Activated CD4-positive, alpha-beta memory T cell treated with anti-CD3 and anti-CD28 coated beads, Interleukin-2, amount 10 ng/mL, durations not matched to agents 7 days and 5 days (primary cell): ENCODE measurements around the gene CACNA1C. TPM values are rescaled to one million over a fixed set of nuclear protein-coding genes. Genes with fewer than 3 reads are reported as not detected.

ENCODE experiments used
- CTCF ChIA-PET: fragments of 350-600 bp; sonication (Branson Sonifier 250); formaldehyde crosslinking; loops from one replicate; lab custom pipeline; 2021; ENCODE audit warnings: antibody characterized with exemption, inconsistent platforms; lab: Charles Lee
- POLR2A ChIA-PET: fragments of 350-600 bp; sonication (Branson Sonifier 250); formaldehyde crosslinking; loops from one replicate; lab custom pipeline; 2021; ENCODE audit warnings: antibody characterized with exemption; lab: Charles Lee
- DNase-seq: peaks from one replicate; pipeline ENCODE4 v3.0.0-alpha.2; 2020
- H3K27ac Mint-ChIP-seq: one replicate; pipeline ENCODE4 v1.8.0; 2021; ENCODE audit warnings: mild to moderate bottlenecking, mixed read lengths
- H3K27me3 Mint-ChIP-seq: one replicate; pipeline ENCODE4 v1.8.0; 2021; ENCODE audit warnings: mixed read lengths
- H3K36me3 Mint-ChIP-seq: one replicate; pipeline ENCODE4 v1.8.0; 2021; ENCODE audit warnings: low read depth, mixed read lengths
- H3K4me1 Mint-ChIP-seq: one replicate; pipeline ENCODE4 v1.8.0; 2021; ENCODE audit warnings: mixed read lengths
- H3K4me3 Mint-ChIP-seq: one replicate; pipeline ENCODE4 v1.8.0; 2021; ENCODE audit warnings: mild to moderate bottlenecking, mixed read lengths
- H3K9me3 Mint-ChIP-seq: one replicate; pipeline ENCODE4 v1.8.0; 2021; ENCODE audit warnings: mixed read lengths
- total RNA-seq, 2 experiments: library from RNA; stranded (reverse); gene quantifications; one replicate each; pipeline ENCODE4 v1.2.3, GENCODE V29; 2021

CACNA1C gene
- total RNA-seq, 2 experiments from 2014 or later: 0.30 TPM

DNA sequence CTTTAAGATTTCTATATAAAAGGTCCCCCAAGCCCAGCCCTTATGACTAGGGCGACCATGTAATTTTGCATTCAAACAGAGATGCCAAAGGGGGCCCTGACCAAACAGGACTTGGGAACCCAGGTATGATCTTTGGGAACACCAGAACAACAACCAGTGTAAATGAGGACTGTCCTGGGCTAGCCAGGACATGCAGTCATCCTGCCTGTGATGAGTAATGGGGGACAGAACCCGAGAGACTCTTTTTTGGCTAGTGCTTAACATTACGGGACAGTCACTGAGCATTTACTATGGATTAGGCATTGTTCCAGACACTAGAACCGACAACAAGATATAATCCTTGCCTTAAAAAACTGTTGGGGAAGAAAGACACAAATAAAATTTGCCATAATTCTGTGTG is 337.3 kb downstream of the CACNA1C start:
- H3K4me3 Mint-ChIP-seq: no peak overlapping the region
- CTCF ChIA-PET: no interaction called here
- no peak overlapping the region for H3K27ac Mint-ChIP-seq
- H3K9me3 Mint-ChIP-seq: no peaks in the 10 kb centered on the region
- H3K27me3 Mint-ChIP-seq: peaks cover 20% of the 10 kb centered on the region
- no peaks in the 10 kb centered on the region for H3K36me3 Mint-ChIP-seq
- no peak for DNase-seq
- POLR2A ChIA-PET: no interaction called here
- H3K4me1 Mint-ChIP-seq: no peaks in the 10 kb centered on the region

DNA sequence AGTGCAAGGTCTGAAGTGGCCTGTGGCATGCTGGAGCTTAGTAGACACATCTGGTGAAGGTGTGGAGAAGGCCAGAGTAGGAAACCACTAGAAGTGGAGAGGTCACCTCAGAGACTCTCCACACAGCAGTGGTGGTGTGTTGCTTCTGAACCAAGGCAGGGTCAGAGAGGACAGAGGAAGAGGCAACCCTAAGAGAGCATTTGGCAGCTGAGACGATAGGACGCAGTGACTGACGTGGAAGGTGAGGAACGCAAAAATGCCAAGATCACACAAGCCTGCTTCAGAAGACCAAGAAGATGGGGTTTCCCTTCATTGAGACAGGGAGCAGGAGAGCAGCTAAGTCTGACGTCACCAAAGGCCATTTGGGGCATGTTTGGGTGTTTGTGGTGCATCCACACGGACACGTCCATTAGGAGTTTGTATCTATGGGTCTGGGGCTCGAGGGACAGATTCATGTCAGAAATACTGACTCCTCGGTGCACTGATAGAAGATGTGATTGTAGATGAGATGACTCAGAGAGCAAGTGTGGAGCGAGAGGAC is 338.1 kb downstream of the CACNA1C start:
- H3K4me3 Mint-ChIP-seq: no peak overlapping the region
- H3K36me3 Mint-ChIP-seq: no peaks in the 10 kb centered on the region
- CTCF ChIA-PET: no interaction called here
- H3K27me3 Mint-ChIP-seq: peaks cover 16% of the 10 kb centered on the region
- no peak overlapping the region for H3K27ac Mint-ChIP-seq
- no peaks in the 10 kb centered on the region for H3K4me1 Mint-ChIP-seq
- no peaks in the 10 kb centered on the region for H3K9me3 Mint-ChIP-seq
- POLR2A ChIA-PET: no interaction called here
- no peak for DNase-seq

DNA sequence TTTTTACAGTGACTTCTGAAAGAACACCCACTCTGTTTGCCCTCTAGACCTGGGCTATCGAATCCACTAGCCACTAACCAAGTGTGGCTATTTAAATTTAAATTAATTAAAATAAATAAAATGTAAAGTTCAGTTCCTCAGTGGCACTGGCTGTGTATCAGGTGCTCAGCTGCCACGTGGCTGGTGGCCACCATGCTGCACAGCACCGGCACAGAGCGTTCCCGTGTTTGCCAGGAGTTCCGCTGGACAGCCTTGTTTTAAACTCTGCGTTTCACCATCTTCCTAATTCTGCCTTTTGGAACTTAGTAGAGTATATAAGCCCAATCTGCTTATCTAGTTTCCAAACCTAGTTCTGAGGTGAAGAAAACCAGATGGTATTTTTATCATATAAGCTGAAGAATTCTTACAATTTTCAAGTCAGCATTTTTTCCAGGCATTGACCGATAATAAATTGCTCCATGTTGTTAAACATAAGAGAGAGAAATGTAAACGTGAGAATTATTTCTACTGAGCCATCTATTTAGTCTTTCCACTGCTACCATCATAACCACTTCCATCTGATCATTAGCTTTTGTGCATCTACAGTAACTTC is 339.0 kb downstream of the CACNA1C start:
- no peak overlapping the region for H3K4me3 Mint-ChIP-seq
- ChIA-PET CTCF (interaction anchor here (1.0 kb wide), 1 partner anchor 191 kb away, joined by 5 read pairs; no protein-coding TSS in a partner anchor), POLR2A (no interaction called here)
- H3K4me1 Mint-ChIP-seq: no peaks in the 10 kb centered on the region
- DNase-seq: no peak
- no peaks in the 10 kb centered on the region for H3K9me3 Mint-ChIP-seq
- H3K36me3 Mint-ChIP-seq: no peaks in the 10 kb centered on the region
- peaks cover 16% of the 10 kb centered on the region for H3K27me3 Mint-ChIP-seq
- no peak overlapping the region for H3K27ac Mint-ChIP-seq

DNA sequence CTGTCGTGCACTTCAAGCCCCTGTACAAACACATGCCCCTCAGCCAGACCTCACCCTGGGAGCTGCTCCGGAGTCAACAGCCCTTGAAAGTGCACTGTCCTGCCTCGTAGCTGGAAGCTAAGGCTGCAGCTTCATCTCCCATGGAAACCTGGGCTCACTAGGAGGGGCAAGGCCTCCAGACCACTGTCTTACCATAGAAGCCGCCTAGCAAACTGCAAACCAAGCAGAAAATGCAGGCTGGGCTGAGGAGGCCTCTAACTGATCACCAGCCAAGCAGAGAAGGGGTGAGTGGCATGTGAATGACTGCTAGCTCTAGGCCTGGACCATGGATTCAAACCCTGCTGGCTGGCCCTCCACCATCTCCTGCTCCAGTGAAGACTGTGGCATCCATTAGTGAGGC is 340.2 kb downstream of the CACNA1C start:
- ChIA-PET CTCF (no interaction called here), POLR2A (no interaction called here)
- Mint-ChIP-seq H3K27me3 (peaks cover 16% of the 10 kb centered on the region), H3K4me3 (no peak overlapping the region), H3K27ac (no peak overlapping the region), H3K9me3 (no peaks in the 10 kb centered on the region), H3K4me1 (no peaks in the 10 kb centered on the region), H3K36me3 (no peaks in the 10 kb centered on the region)
- DNase-seq: no peak

DNA sequence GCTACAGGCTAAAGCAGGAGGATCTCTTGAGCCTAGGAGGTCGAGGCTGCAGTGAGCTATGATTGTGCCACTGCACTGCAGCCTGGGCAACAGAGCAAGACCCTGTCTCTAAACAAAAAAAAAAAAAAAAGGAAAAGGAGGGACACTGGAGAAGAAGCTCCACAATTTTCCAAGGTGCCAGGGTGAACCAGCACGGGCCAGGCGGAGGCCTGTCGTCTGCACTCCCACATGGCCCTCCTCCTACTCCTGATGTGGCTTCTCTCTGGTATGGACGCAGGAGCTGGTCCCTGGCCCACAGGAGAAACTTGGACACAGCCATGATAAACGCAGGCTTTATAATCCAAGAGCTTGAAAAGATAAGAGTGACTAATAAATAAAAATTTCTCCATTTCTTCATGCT is 341.2 kb downstream of the CACNA1C start:
- no peaks in the 10 kb centered on the region for H3K36me3 Mint-ChIP-seq
- peaks cover 16% of the 10 kb centered on the region for H3K27me3 Mint-ChIP-seq
- no peaks in the 10 kb centered on the region for H3K9me3 Mint-ChIP-seq
- H3K4me1 Mint-ChIP-seq: no peaks in the 10 kb centered on the region
- ChIA-PET CTCF (interaction anchor here (0.7 to 1.2 kb wide), 4 partner anchors 45 to 391 kb away, joined by 3 to 4 read pairs (median 4); no protein-coding TSS in a partner anchor), POLR2A (no interaction called here)
- H3K4me3 Mint-ChIP-seq: no peak overlapping the region
- no peak overlapping the region for H3K27ac Mint-ChIP-seq
- no peak for DNase-seq

DNA sequence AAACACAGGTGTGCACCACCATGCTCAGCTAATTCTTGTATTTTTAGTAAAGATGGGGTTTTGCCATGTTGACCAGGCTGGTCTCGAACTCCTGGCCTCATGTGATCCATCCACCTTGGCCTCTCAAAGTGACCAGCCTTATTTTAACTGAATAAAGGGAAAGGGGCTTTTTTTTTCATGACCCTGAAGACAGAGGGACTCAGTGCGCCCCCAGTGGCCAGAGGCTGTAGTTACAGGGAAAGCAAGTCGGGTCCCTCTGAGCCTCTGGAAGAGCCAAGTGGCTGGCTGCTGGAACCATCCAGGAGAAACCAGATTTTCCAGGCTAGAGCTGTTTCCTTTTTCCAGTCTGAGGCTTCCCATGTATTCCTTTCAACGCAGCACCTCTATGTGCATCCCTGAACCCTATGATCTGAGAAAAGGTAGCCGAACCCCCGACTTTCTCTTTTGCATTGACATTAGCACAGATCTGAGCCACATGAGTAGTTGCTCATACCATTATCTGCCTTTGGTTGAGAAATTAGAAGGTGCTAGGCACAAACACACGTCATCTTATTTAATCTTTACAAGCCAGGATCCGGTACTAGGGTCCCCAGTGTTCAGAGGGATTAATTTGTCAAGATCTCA is 342.7 kb downstream of the CACNA1C start:
- no peak overlapping the region for H3K27ac Mint-ChIP-seq
- POLR2A ChIA-PET: no interaction called here
- peaks cover 11% of the 10 kb centered on the region for H3K27me3 Mint-ChIP-seq
- no peaks in the 10 kb centered on the region for H3K36me3 Mint-ChIP-seq
- no peak overlapping the region for H3K4me3 Mint-ChIP-seq
- no peaks in the 10 kb centered on the region for H3K9me3 Mint-ChIP-seq
- H3K4me1 Mint-ChIP-seq: no peaks in the 10 kb centered on the region
- peak; percentile 35 for DNase-seq
- CTCF ChIA-PET: interaction anchor here (0.7 to 1.2 kb wide), 7 partner anchors 9 to 129 kb away, joined by 3 to 4 read pairs (median 4); no protein-coding TSS in a partner anchor

DNA sequence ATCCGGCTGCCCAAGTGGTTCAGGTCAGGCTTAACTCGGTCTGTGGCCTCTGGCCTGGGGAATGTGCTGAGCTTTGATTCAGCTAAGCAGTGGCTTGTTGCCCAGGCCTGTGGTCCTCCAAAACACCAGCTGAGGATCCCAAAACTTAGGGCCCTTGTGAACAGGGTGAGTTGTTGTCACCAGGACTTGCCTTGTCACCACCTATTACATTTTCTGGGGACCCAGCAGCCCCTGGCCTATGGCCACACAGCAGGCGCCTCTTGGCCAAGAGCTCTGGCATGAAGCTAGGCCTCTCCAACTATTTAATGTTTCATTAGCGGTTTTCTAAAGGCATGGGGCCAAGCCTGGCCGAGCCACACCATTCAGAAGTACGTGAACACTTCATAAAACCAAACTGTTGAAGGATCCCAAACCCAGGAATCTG is 343.7 kb downstream of the CACNA1C start:
- DNase-seq: no peak
- Mint-ChIP-seq H3K4me3 (no peak overlapping the region), H3K36me3 (no peaks in the 10 kb centered on the region), H3K27me3 (peaks cover 4% of the 10 kb centered on the region), H3K27ac (no peak overlapping the region), H3K9me3 (no peaks in the 10 kb centered on the region), H3K4me1 (no peaks in the 10 kb centered on the region)
- ChIA-PET CTCF (no interaction called here), POLR2A (no interaction called here)

DNA sequence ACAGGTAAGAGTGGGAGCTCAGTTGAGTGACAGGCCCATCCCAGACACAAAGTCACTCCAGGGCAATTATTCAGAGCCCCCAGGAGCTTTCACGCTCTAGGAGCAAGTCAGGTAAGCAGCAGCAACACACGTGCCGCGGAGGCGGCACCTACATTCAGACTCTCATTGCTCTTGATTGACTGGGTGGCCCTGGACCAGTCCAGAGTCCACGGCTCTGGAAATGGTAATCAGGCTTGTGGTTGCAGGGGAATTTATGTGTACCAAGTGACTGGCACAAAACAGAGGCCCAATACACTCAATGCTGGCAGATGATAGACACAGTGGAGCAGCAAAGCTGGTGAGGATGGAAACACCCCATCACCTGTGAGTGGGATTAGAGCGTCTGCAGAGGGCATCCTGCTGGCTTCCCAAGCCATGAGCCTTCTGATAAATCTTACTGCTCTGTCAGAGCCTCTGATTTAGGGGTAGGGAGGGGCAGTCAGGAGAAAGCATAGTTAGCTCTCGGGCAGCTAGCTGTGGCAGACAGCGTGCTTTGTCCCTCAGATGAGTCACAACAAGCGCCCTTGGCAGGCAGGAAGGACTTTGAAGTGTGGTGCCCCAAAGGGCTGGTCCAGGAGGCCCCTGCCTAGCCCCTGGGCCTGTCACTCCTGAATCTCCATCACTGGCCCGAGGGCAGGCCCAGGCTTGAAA is 344.7 kb downstream of the CACNA1C start:
- H3K27ac Mint-ChIP-seq: no peak overlapping the region
- H3K9me3 Mint-ChIP-seq: no peaks in the 10 kb centered on the region
- peaks cover 4% of the 10 kb centered on the region for H3K27me3 Mint-ChIP-seq
- no peaks in the 10 kb centered on the region for H3K4me1 Mint-ChIP-seq
- ChIA-PET POLR2A (no interaction called here), CTCF (interaction anchor here (0.7 to 1.5 kb wide), 2 partner anchors 24 to 107 kb away, joined by 3 read pairs; no protein-coding TSS in a partner anchor)
- no peak for DNase-seq
- no peak overlapping the region for H3K4me3 Mint-ChIP-seq
- no peaks in the 10 kb centered on the region for H3K36me3 Mint-ChIP-seq

DNA sequence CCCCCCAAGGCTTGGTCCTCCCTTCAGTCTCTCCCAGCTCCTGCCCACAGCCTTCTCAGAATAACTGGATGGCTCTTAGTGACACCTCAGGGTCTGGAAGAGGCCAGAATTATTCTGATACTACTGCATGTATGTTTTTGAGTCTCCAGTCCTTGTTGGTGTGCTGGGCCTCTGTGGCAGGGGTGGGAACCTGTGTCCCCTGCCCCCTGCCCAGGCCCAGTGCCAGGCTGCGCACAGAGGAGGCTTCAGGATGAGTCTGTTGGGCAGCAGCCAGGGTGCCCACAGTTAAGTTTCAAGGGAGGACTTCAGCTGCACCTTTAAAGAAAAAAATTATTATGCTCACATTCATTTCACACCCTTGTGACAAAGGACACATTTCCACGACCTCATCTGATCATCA is 348.3 kb downstream of the CACNA1C start:
- CTCF ChIA-PET: no interaction called here
- no peaks in the 10 kb centered on the region for H3K36me3 Mint-ChIP-seq
- DNase-seq: no peak
- no peaks in the 10 kb centered on the region for H3K9me3 Mint-ChIP-seq
- H3K4me1 Mint-ChIP-seq: no peaks in the 10 kb centered on the region
- H3K27ac Mint-ChIP-seq: no peak overlapping the region
- peaks cover 12% of the 10 kb centered on the region for H3K27me3 Mint-ChIP-seq
- H3K4me3 Mint-ChIP-seq: no peak overlapping the region
- POLR2A ChIA-PET: no interaction called here

DNA sequence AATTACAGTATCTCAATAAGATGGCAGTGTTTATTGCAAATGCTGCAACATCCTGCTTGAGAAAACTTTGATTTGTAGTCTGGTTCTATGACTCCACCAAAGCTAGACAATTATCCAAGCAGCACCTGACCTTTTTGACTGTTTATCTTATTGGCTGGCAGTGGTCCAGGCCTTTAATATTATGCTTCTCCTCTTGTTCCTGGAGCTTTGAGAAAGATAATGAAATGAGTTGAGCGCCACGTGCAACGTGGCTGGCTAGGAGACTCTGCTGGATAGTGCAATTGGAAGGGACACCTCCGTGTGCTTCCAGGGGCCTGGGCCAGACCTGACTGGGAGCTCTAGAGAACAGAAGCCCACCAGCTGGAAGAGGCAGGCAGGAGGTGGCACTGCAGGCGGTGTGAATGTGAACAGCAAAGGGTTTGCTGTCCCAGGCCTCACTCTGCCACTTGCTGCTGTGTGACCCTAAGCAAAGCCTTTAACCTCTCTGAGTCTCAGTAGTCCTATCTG is 349.3 kb downstream of the CACNA1C start:
- no peak for DNase-seq
- Mint-ChIP-seq H3K27ac (no peak overlapping the region), H3K4me3 (no peak overlapping the region), H3K36me3 (no peaks in the 10 kb centered on the region), H3K27me3 (peaks cover 15% of the 10 kb centered on the region), H3K9me3 (no peaks in the 10 kb centered on the region), H3K4me1 (no peaks in the 10 kb centered on the region)
- ChIA-PET POLR2A (no interaction called here), CTCF (no interaction called here)

DNA sequence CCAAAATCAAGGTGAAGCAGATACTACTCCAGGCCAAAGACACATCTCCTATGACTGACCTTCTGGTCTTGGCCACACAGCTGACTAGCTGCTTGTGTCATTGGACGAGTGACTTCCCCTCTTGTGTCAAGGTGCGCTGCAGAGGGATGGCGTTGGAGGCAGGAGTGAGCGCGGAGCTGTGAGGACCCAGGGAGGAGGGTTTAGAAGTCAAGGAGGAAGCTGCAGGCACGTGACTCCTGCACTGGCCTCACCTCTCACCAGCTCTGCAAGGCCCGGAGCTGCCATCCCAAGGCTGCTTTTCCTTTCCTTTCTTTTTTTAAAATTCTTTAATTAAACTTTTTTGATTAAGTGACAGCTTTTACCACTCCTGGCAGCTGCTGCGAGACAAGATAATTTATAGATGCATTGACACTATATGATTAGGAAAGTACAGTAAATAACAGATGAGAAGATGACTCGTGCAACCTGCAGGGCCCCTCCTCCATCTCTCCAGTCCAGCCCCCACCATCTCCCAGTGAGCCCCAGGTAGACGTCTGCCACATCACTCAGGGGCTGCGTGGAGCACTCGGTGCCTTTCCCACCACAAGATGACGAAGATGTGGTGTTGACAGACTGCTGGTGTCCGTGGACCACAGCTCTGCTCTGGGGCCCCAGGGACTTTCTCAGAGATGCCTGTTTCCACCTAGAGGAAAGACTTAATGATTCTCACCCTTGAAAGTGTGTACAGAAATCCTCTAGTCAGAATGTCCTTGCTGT is 350.6 kb downstream of the CACNA1C start:
- H3K27ac Mint-ChIP-seq: no peak overlapping the region
- no peaks in the 10 kb centered on the region for H3K36me3 Mint-ChIP-seq
- H3K4me1 Mint-ChIP-seq: no peaks in the 10 kb centered on the region
- H3K9me3 Mint-ChIP-seq: no peaks in the 10 kb centered on the region
- no peak for DNase-seq
- POLR2A ChIA-PET: no interaction called here
- H3K27me3 Mint-ChIP-seq: peaks cover 15% of the 10 kb centered on the region
- CTCF ChIA-PET: no interaction called here
- no peak overlapping the region for H3K4me3 Mint-ChIP-seq

DNA sequence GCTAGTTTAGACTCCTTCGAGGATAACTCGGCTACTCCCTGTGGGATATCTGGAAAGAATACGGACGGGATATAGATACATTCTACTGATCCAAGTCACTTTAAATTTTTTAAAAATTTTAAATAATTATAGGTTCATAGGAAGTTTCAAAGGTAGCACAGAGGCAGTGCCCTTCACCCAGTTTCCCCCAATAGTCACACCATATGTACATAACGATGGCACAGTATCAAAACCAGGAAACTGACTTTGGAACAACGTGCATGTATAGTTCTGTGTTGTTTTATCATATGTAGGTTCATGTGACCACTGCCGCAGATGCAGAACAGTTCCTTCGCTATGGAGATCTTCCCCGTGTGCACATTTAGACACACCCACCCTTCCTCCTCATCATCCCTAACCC is 352.3 kb downstream of the CACNA1C start:
- POLR2A ChIA-PET: no interaction called here
- Mint-ChIP-seq H3K27ac (no peak overlapping the region), H3K36me3 (no peaks in the 10 kb centered on the region), H3K4me1 (no peaks in the 10 kb centered on the region), H3K9me3 (no peaks in the 10 kb centered on the region), H3K27me3 (peaks cover 14% of the 10 kb centered on the region), H3K4me3 (no peak overlapping the region)
- CTCF ChIA-PET: no interaction called here
- no peak for DNase-seq

DNA sequence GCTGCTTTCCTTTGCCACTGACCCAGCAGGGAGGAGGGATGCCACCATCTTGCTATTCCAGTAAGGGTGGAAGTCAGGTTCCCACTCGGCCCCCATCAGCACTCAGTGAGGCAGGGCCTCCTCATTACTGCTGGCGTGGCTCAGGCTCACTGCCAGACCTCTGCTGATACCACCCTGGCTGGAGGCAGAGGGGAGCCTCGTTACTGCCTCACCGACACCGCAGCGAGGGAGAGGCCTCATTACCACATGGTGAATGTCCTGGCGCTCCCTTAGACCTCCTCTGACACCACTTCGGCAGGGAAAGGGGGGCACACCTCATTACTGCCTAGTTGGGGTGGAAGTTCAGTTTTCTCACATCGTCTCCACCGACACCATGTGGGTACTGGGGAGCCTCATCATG is 354.1 kb downstream of the CACNA1C start:
- no peaks in the 10 kb centered on the region for H3K4me1 Mint-ChIP-seq
- DNase-seq: no peak
- POLR2A ChIA-PET: no interaction called here
- no peaks in the 10 kb centered on the region for H3K9me3 Mint-ChIP-seq
- CTCF ChIA-PET: no interaction called here
- H3K4me3 Mint-ChIP-seq: no peak overlapping the region
- no peak overlapping the region for H3K27ac Mint-ChIP-seq
- H3K36me3 Mint-ChIP-seq: no peaks in the 10 kb centered on the region
- peaks cover 13% of the 10 kb centered on the region for H3K27me3 Mint-ChIP-seq
